MG63 (cell line): ENCODE measurements around the gene PTMS. TPM values are rescaled to one million over a fixed set of nuclear protein-coding genes. Genes with fewer than 3 reads are reported as not detected.

Experiments used
- total RNA-seq: library from RNA; depleted of rRNA; stranded (reverse); fragments of >200 nt; shearing (Covaris generic); gene quantifications from 2 replicates; pipeline ENCODE4 v1.2.3, GENCODE V29; 2014; ENCODE audit warnings: low replicate concordance; rRNA removed

PTMS gene
- total RNA-seq, 1 experiment from 2014 or later = 328 TPM

Other genes with a start within 250 kb of the PTMS start
- gene GAPDH, start 231.8 kb upstream of the PTMS start, total RNA-seq = 4,502 and 8,561 TPM in 2 replicates
- gene IFFO1, start 210.3 kb upstream of the PTMS start, total RNA-seq = 6.1 and 13.2 TPM in 2 replicates
- 64.5 and 90.4 TPM in 2 replicates for gene NOP2, start 198.1 kb upstream of the PTMS start, total RNA-seq
- 155 and 166 TPM in 2 replicates for gene CHD4, start 159.0 kb upstream of the PTMS start, total RNA-seq
- 0.03 TPM in 1 of 2 replicates, not detected in the other for gene LPAR5, start 130.4 kb upstream of the PTMS start, total RNA-seq
- gene ACRBP, start 118.9 kb upstream of the PTMS start, total RNA-seq = not detected in 2 replicates
- 30.1 and 33.1 TPM in 2 replicates for gene ING4, start 103.2 kb upstream of the PTMS start, total RNA-seq
- 9.3 and 21.9 TPM in 2 replicates for gene ZNF384, start 77.0 kb upstream of the PTMS start, total RNA-seq
- not detected in 2 replicates for gene PIANP, start 65.5 kb upstream of the PTMS start, total RNA-seq
- gene COPS7A, start 42.3 kb upstream of the PTMS start, total RNA-seq = 91.3 and 125 TPM in 2 replicates
- 178 and 274 TPM in 2 replicates for gene MLF2, start 13.2 kb upstream of the PTMS start, total RNA-seq
- 0.17 TPM in 1 of 2 replicates, not detected in the other for gene LAG3, start 6.2 kb downstream of the PTMS start, total RNA-seq
- gene CD4, start 23.2 kb downstream of the PTMS start, total RNA-seq = not detected in 2 replicates
- not detected in 2 replicates for gene GPR162, start 55.5 kb downstream of the PTMS start, total RNA-seq
- 19.4 and 45.6 TPM in 2 replicates for gene P3H3, start 62.0 kb downstream of the PTMS start, total RNA-seq
- 0.43 TPM in 1 of 2 replicates, not detected in the other for gene GNB3, start 74.6 kb downstream of the PTMS start, total RNA-seq
- gene CDCA3, start 84.9 kb downstream of the PTMS start, total RNA-seq = 29.8 and 110 TPM in 2 replicates
- 104 and 143 TPM in 2 replicates for gene USP5, start 85.8 kb downstream of the PTMS start, total RNA-seq
- 1,500 and 1,845 TPM in 2 replicates for gene TPI1, start 101.2 kb downstream of the PTMS start, total RNA-seq
- 11.4 and 19.9 TPM in 2 replicates for gene SPSB2, start 106.9 kb downstream of the PTMS start, total RNA-seq
- gene LRRC23, start 138.5 kb downstream of the PTMS start, total RNA-seq = 2.7 and 49.9 TPM in 2 replicates
- gene ENO2, start 148.2 kb downstream of the PTMS start, total RNA-seq = 5.6 and 11.9 TPM in 2 replicates
- gene ATN1, start 161.6 kb downstream of the PTMS start, total RNA-seq = 2.8 and 5.0 TPM in 2 replicates
- gene RNU7-1, start 177.5 kb downstream of the PTMS start, total RNA-seq = not detected in 2 replicates
- 136 and 311 TPM in 2 replicates for gene C12orf57, start 177.7 kb downstream of the PTMS start, total RNA-seq
- not detected in 2 replicates for gene PTPN6, start 185.0 kb downstream of the PTMS start, total RNA-seq
- 349 and 524 TPM in 2 replicates for gene PHB2, start 204.3 kb downstream of the PTMS start, total RNA-seq
- 23.5 and 56.5 TPM in 2 replicates for gene EMG1, start 204.6 kb downstream of the PTMS start, total RNA-seq